A172 (cell line): ENCODE measurements around the gene CCNA1. TPM values are rescaled to one million over a fixed set of nuclear protein-coding genes. Genes with fewer than 3 reads are reported as not detected.

Experiments used
- DNase-seq: peaks from one replicate; pipeline ENCODE4 v3.0.0-alpha.2; 2015; ENCODE audit warnings: low spot score
- total RNA-seq: library from RNA; depleted of rRNA; stranded (reverse); fragments of >200 nt; shearing (Covaris generic); gene quantifications from 2 replicates; pipeline ENCODE4 v1.2.3, GENCODE V29; 2014; rRNA removed

Gene CCNA1
- total RNA-seq: 10.7 and 11.5 TPM in 2 replicates

DNA sequence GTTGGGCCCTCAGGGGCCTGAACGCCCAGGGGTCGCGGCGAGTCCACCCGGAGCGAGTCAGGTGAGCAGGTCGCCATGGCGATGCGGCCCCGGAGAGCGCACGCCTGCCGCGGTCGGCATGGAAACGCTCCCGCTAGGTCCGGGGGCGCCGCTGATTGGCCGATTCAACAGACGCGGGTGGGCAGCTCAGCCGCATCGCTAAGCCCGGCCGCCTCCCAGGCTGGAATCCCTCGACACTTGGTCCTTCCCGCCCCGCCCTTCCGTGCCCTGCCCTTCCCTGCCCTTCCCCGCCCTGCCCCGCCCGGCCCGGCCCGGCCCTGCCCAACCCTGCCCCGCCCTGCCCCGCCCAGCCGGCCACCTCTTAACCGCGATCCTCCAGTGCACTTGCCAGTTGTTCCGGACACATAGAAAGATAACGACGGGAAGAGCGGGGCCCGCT is at the start of gene CCNA1:
Gene CCNA1 (plus strand): TSS at position 390 of the 439 bp plus-strand sequence. CDS start 562 bp downstream, outside the sequence.
- DNase-seq: peak; percentile 60

DNA sequence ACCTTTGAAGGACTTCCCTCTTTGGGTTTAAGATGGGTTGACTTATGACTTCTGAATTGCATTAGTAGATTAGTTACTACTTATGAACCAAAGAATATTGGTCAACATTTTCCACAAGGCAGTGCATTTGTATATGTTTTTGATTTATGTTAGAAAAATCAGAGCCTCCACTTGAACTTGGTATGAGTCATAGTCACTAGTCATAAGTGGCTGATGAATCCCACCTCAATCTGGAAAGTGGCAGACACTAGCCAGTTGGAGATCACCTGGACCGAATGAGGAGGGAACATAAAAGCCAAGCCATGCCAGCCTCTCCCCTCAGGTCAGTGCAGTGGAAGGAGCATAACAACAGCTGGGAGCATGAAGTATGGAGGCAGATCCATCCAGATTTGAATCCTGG is 46.8 kb upstream of the CCNA1 start:
- DNase-seq: peak; percentile 28

DNA sequence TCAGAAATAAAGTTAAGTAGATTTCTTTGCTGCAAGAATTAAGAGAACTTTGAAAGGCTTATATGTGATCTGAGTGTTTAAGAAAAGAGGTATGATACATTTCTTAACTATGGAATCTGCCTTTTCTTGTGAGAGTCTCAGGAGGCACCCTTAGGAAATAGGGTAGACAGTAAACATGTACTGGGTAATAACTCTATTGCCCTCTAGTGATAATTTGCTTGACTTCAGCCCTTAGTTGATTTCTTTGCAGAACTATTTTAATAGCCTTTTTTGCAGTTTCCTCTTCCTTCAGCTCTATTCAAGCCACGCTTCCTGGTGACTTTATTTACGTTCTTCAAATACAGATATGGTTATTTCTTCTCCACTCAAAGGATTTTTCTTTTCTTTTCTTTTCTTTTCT is 37.0 kb upstream of the CCNA1 start:
- DNase-seq: peak; percentile 27

DNA sequence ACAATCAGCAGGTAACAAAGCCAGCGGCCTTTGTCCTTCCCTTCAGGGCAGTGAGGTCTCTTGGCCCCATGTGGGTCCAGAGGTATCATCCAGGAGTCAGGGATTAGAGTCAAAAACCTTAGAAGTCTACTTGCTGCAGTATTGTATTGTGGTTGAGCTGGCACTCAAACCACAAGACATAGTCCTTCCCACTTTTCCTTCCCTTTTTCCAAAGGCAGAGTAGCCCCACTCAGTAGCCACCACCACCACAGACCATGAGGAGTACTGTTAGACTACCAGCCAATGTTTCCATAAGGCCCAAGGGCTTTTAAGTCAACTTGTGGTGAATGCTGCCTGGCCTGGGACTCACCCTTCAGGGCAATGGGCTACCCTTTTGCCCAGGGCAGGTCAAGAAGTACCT is 27.1 kb upstream of the CCNA1 start:
- no peak for DNase-seq

DNA sequence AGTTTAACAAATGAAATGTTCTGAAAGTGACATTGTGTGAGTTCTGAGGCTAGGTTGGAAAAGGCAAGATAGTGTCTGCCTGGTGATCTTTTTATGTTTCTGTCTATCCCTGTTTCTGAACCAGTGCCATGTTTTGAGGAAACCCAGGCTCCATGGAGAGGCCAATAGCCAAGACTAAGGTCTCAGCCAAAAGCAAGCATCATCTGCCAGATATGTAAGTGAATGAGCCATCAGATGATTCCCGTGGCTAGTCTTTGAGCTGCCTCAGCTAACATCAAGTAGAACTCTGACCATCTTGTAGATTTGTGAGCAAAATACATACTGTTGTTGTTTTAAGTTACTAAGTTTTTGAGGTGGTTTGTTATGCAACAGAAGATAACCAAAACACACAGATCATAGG is 19.6 kb upstream of the CCNA1 start:
- DNase-seq: no peak

GRCh38 chr13:36413161-36413560 is 19.1 kb upstream of the CCNA1 start:
- no peak for DNase-seq

DNA sequence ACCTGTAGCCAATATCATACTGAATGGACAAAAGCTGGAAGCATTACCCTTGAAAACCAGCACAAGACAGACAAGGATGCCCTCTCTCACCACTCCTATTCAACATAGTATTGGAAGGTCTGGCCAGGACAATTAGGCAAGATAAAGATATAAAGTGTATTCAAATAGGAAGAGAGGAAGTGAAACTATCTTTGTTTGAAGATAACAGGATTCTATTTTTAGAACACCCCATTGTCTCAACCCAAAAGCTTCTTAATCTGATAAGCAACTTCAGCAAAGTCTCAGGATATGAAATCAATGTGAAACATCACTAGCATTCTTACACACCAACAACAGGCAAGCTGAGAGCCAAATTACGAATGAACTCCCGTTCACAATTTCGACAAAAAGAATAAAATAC is 17.8 kb upstream of the CCNA1 start:
- no peak for DNase-seq

GRCh38 chr13:36417331-36417730 is 15.0 kb upstream of the CCNA1 start:
- no peak for DNase-seq

GRCh38 chr13:36418022-36418805 is 14.1 kb upstream of the CCNA1 start:
- DNase-seq: peak; percentile 42

- DNase-seq: peak; percentile 63
Measured at GRCh38 chr13:36420437-36420891, 11.8 kb upstream of the CCNA1 start.

DNA sequence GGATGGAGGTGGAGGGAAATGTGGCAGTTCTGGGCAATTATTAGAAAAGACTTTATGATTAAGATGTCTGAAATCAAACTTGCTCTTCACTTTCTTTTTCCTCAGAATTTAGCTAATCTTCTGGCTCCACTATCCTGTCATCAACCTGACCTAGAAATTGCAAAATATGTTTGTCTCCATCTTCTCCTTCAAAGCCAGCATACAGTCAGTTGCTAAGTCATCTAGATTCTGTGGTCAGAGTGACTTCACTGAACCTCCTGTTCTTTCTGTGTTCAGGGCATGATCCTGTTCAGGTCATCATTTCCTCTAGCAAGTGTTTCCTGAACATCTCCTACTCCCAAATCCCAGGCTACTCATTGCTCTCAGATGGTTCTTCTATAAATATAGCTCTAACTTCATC is 10.8 kb upstream of the CCNA1 start:
- no peak for DNase-seq

- DNase-seq: no peak
Measured at GRCh38 chr13:36428086-36428485, 4.2 kb upstream of the CCNA1 start.

GRCh38 chr13:36430247-36431203 is 1.8 kb upstream of the CCNA1 start:
- no peak for DNase-seq

GRCh38 chr13:36431204-36432105 is 840 bp upstream of the CCNA1 start:
- no peak for DNase-seq

GRCh38 chr13:36436811-36437210 is 4.5 kb downstream of the CCNA1 start:
- DNase-seq: no peak

- no peak for DNase-seq
Measured at GRCh38 chr13:36438594-36439483, 6.5 kb downstream of the CCNA1 start.

GRCh38 chr13:36445278-36445677 is 13.0 kb downstream of the CCNA1 start:
- no peak for DNase-seq

DNA sequence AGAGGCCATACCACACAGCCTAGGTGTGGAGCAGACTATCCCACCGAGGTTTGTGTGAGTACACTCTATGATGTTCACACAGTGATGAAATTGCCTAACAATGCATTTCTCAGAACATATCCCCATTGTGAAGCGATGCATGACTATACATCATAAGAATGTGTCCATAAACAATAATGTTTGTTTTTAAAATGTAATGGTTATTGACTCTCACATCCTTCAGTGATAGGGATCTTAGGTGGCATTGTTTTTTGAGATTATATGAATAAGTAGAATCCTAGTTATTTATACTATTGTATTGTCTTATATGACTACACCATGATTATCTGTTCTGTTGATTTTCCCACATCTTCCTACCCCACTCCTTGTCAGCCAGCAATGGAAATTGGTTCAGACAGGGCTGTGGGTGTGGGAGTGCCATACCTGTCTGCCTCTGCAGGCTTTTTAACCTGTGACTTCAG is 13.6 kb downstream of the CCNA1 start:
- no peak for DNase-seq

GRCh38 chr13:36447501-36447900 is 15.2 kb downstream of the CCNA1 start:
- no peak for DNase-seq

DNA sequence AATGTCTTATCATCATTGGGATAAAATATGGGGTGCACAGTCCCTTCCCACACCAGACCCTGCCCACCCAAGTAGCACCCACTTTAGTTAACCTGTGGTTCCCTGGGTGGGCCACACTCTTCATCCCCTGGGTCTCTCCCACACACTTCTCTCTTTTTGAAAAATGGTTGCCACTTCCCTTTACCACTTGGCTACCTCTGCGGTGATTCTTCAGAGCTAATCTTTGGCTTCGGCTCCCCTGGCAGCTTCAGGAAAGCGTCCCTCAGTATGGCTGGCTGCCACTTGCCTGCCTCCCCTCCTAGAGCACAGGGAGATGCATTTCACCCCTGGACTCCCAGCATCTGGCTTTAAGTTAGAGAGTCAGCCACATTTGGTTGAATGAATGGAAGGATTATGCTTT is 18.2 kb downstream of the CCNA1 start:
- no peak for DNase-seq
